Measurements from ENCODE around the gene IGLON5.

The IGLON5 gene

GRCh38 chr19:51352783-51353360 is 41.4 kb downstream of the IGLON5 start:
- TF ChIP-seq CTCF (conservative IDR thresholded peaks at IDR 0.05; ENCODE audit: low read depth, low read length) = no peak
- no peak overlapping the region for H3K4me3 ChIP-seq (ENCODE audit: low read depth, low read length)
- no peak for DNase-seq (ENCODE audit: low read depth)

- peak; percentile 35 for DNase-seq (ENCODE audit: low read depth)
- no peak for TF ChIP-seq CTCF (conservative IDR thresholded peaks at IDR 0.05; ENCODE audit: low read depth, low read length)
- H3K4me3 ChIP-seq (ENCODE audit: low read depth, low read length) = no peak overlapping the region
Measured at GRCh38 chr19:51354103-51354741, 42.8 kb downstream of the IGLON5 start.

GRCh38 chr19:51354742-51355148 is 43.3 kb downstream of the IGLON5 start:
- no peak for TF ChIP-seq CTCF (conservative IDR thresholded peaks at IDR 0.05; ENCODE audit: low read depth, low read length)
- H3K4me3 ChIP-seq (ENCODE audit: low read depth, low read length) = no peak overlapping the region
- peak; percentile 57 for DNase-seq (ENCODE audit: low read depth)

- no peak for DNase-seq (ENCODE audit: low read depth)
- no peak overlapping the region for H3K4me3 ChIP-seq (ENCODE audit: low read depth, low read length)
- TF ChIP-seq CTCF (conservative IDR thresholded peaks at IDR 0.05; ENCODE audit: low read depth, low read length) = no peak
Measured at GRCh38 chr19:51356159-51356801, 44.8 kb downstream of the IGLON5 start.

GRCh38 chr19:51357952-51358351 is 46.5 kb downstream of the IGLON5 start:
- H3K4me3 ChIP-seq (ENCODE audit: low read depth, low read length) = no peak overlapping the region
- no peak for DNase-seq (ENCODE audit: low read depth)
- TF ChIP-seq CTCF (conservative IDR thresholded peaks at IDR 0.05; ENCODE audit: low read depth, low read length) = no peak

- DNase-seq (ENCODE audit: low read depth) = peak; percentile 96
- no peak overlapping the region for H3K4me3 ChIP-seq (ENCODE audit: low read depth, low read length)
Measured at GRCh38 chr19:51359294-51359693, 47.9 kb downstream of the IGLON5 start.

More at GRCh38 chr19:51359294-51359693, 47.9 kb downstream of the IGLON5 start:
- no peak for TF ChIP-seq CTCF (conservative IDR thresholded peaks at IDR 0.05; ENCODE audit: low read depth, low read length)

Data from choroid plexus epithelial cell (primary cell).